Smooth muscle cell (in vitro differentiated cells): ENCODE results near the gene MIS18BP1. TPM values are rescaled to one million over a fixed set of nuclear protein-coding genes. Genes with fewer than 3 reads are reported as not detected.
"Not testable (repeated sequence)": the region's sequence is repeated elsewhere in the genome, so short reads cannot be mapped to it uniquely, and the experiment has no call there.

ENCODE experiments used
- DNase-seq: peaks from one replicate; lab custom pipeline; 2025; ENCODE audit not compliant: unreplicated experiment; lab: John Stamatoyannopoulos, UW
- H2AFZ ChIP-seq: fragments of 200-600 bp; sonication (generic); 2 replicates; pipeline ENCODE4 v1.6.0; 2016; ENCODE audit warnings: antibody characterized with exemption, low read depth, mild to moderate bottlenecking
- H3F3A ChIP-seq: fragments of 200-600 bp; sonication (generic); 2 replicates; pipeline ENCODE4 v1.6.0; 2017; ENCODE audit warnings: antibody characterized with exemption, low read depth
- H3K27ac ChIP-seq: fragments of 200-600 bp; sonication (generic); 2 replicates; pipeline ENCODE4 v1.5.1; 2016; ENCODE audit warnings: low read depth, mild to moderate bottlenecking
- H3K27me3 ChIP-seq: fragments of 200-600 bp; sonication (generic); 2 replicates; pipeline ENCODE4 v1.6.1; 2016; ENCODE audit warnings: low read depth, mild to moderate bottlenecking
- H3K36me3 ChIP-seq: fragments of 200-600 bp; sonication (generic); 2 replicates; pipeline ENCODE4 v1.5.1; 2016; ENCODE audit warnings: low read depth
- H3K4me1 ChIP-seq: fragments of 200-600 bp; sonication (generic); 2 replicates; pipeline ENCODE4 v1.5.1; 2016; ENCODE audit warnings: low read depth
- H3K4me2 ChIP-seq: fragments of 200-600 bp; sonication (generic); 2 replicates; pipeline ENCODE4 v1.6.0; 2016; ENCODE audit warnings: mild to moderate bottlenecking
- H3K4me3 ChIP-seq: fragments of 200-600 bp; sonication (generic); 2 replicates; pipeline ENCODE4 v1.5.1; 2016; ENCODE audit warnings: mild to moderate bottlenecking
- H3K79me2 ChIP-seq: fragments of 200-600 bp; sonication (generic); 2 replicates; pipeline ENCODE4 v1.6.0; 2016; ENCODE audit warnings: low read depth, mild to moderate bottlenecking
- H3K9ac ChIP-seq: fragments of 200-600 bp; sonication (generic); 2 replicates; pipeline ENCODE4 v1.6.0; 2016; ENCODE audit warnings: low read depth
- H3K9me3 ChIP-seq: fragments of 200-600 bp; sonication (generic); replicated peaks from 2 replicates; pipeline ENCODE4 v1.5.1; 2016; ENCODE audit warnings: low read depth
- H4K20me1 ChIP-seq: fragments of 200-600 bp; sonication (generic); 2 replicates; pipeline ENCODE4 v1.6.0; 2016; ENCODE audit warnings: low read depth
- WGBS: methylation state at CpG from one replicate; pipeline ENCODE4 v1.1.7; 2016; ENCODE audit warnings: low lambda C conversion rate; 5-methylcytosine and 5-hydroxymethylcytosine counted together
- polyA plus RNA-seq: library from polyadenylated mRNA; unstranded; fragments of >200 nt; fragmentation: Nextera tagmentation; extraction: Ambion mirVana; gene quantifications from 2 replicates; pipeline ENCODE4 v1.2.1, GENCODE V29; 2016
- total RNA-seq: library from RNA; depleted of rRNA; stranded (reverse); fragments of >200 nt; gene quantifications from 2 replicates; pipeline ENCODE4 v1.2.3, GENCODE V29; 2014
- TF ChIP-seq, protein P1 (sequence below): fragments of 200-600 bp; sonication (generic); IDR thresholded peaks from 2 replicates; pipeline ENCODE4 v1.5.1; 2017; ENCODE audit warnings: borderline replicate concordance, mild to moderate bottlenecking, antibody characterized with exemption; ENCODE audit not compliant: insufficient read depth, poor library complexity, severe bottlenecking

Gene MIS18BP1
- total and polyA plus RNA-seq, 2 experiments from 2014 or later = 8.9 to 15.4 TPM

DNA sequence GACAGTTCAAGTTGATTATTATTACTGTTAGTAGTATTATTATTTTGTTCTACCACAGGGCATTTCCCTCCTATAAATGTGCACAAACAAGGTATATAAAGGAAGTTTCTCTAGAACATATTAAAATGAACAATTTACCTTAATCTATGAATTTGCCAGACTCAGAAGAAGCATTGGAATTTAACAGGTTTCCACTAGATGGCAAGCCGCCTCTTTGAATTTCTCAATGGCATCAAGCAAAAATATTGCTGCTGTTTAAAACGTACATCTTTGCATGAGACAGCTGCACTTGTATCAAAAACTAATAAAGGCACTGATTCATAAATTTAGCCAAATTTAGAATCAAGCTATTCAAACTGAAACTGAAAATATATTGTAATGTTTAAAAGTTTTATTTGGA, 34.6 kb upstream of the MIS18BP1 start:
- Histone ChIP-seq H3K4me2 (no peak overlapping the region), H3K36me3 (no peaks in the 10 kb centered on the region), H3K27ac (no peak overlapping the region), H3K9me3 (no peaks in the 10 kb centered on the region), H3F3A (no peaks in the 10 kb centered on the region), H3K27me3 (no peaks in the 10 kb centered on the region), H3K79me2 (no peaks in the 10 kb centered on the region), H2AFZ (no peak overlapping the region), H4K20me1 (no peaks in the 10 kb centered on the region), H3K9ac (no peak overlapping the region), H3K4me1 (no peaks in the 10 kb centered on the region), H3K4me3 (no peak overlapping the region)
- TF ChIP-seq, protein P1, sequence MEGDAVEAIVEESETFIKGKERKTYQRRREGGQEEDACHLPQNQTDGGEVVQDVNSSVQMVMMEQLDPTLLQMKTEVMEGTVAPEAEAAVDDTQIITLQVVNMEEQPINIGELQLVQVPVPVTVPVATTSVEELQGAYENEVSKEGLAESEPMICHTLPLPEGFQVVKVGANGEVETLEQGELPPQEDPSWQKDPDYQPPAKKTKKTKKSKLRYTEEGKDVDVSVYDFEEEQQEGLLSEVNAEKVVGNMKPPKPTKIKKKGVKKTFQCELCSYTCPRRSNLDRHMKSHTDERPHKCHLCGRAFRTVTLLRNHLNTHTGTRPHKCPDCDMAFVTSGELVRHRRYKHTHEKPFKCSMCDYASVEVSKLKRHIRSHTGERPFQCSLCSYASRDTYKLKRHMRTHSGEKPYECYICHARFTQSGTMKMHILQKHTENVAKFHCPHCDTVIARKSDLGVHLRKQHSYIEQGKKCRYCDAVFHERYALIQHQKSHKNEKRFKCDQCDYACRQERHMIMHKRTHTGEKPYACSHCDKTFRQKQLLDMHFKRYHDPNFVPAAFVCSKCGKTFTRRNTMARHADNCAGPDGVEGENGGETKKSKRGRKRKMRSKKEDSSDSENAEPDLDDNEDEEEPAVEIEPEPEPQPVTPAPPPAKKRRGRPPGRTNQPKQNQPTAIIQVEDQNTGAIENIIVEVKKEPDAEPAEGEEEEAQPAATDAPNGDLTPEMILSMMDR = no peak
- WGBS = 81% methylated on average over 2 of the region's 2 CpGs
- DNase-seq = no peak

DNA sequence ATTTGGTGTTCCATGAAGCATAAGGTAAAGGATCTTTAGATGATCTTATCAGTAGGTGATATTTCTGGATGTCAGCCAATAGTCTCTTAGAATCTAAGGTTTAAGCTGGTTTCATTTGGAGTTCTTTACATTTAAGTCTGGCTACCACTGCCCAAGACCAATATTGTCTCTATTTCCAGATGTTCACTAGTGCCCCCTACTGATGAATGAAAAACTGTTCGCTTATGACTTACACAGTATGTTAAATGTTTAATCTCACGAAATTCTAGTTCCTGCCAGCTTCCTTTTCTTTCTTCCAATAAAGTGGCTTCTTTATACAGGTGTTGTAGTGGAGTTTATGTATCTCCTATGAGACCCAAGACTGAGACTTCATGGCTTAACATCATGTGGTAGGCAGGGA, 31.8 kb upstream of the MIS18BP1 start:
- Histone ChIP-seq H3K4me2 (no peak overlapping the region), H3K27ac (no peak overlapping the region), H3K9me3 (no peaks in the 10 kb centered on the region), H3K36me3 (no peaks in the 10 kb centered on the region), H3K9ac (no peak overlapping the region), H3K4me3 (no peak overlapping the region), H3K79me2 (no peaks in the 10 kb centered on the region), H3K27me3 (no peaks in the 10 kb centered on the region), H2AFZ (no peak overlapping the region), H3F3A (no peaks in the 10 kb centered on the region), H3K4me1 (no peaks in the 10 kb centered on the region), H4K20me1 (no peaks in the 10 kb centered on the region)
- TF ChIP-seq, protein P1 = no peak
- WGBS = 85% methylated on average over 2 of the region's 2 CpGs
- DNase-seq = no peak

DNA sequence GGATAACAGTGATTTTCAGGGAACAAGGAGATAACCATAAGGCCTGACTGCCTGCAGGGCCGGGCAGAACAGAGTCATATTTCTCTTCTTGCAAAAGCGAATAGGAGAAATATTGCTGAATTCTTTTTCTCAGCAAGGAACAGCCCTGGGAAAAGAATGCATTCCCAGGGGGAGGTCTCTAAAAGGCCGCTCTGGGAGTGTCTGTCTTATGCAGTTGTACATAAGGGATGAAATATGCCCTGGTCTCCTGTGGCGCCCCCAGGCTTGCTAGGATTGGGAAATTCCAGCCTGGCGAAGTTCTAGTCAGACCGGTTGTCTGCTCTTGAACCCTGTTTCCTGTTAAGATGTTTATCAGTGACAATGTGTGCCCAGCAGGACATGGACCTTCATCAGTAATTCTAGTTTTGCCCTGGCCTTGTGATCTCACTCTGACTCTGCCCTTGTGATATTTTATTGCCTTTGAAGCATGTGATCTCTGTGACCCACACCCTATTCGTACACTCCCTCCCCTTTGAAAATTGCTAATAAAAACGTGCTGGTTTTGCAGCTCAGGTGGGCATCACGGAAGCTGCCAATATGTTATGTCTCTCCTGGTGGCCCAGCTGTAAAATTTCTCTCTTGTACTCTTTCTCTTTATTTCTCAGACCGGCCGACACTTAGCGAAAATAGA, 28.9 kb upstream of the MIS18BP1 start:
- H3K27me3 ChIP-seq, H3K36me3 ChIP-seq, H3K9ac ChIP-seq, H3K4me1 ChIP-seq, H3K27ac ChIP-seq, H3K79me2 ChIP-seq, DNase-seq, H4K20me1 ChIP-seq, H2AFZ ChIP-seq, H3K4me3 ChIP-seq, H3F3A ChIP-seq, H3K4me2 ChIP-seq, H3K9me3 ChIP-seq: not testable (repeated sequence)
- 95% methylated on average over 12 of the region's 12 CpGs for WGBS

DNA sequence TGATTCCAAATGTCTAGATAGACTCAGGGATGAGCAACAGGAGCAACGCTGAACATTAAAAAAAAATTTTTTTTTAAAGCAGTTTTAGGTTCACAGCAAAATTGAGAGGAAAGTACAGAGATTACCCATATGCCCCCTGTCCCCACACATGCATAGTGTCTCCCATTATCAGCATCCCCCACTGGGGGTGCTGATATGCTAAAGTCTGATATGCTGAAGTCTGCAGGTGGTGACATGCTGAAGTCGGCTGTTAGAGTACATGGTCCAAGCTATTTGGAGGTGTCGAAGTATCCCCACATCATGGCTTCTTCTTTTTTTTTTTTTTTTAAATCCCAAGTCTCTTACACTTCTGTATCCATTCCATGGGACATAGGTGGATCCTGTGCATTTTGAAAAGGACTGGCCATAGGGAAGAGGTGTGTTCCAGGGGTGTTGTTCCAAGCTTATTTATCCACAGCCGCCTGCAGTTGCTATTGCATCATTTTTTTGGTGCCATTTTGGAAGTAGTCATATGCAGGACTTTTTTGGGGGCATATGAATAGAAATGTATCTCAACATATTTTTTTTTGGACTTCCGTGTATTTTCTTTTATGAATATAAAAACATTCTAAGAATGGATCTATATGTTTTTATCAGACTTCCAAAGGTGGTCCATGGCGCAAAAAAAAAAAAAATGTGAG, 19.0 kb upstream of the MIS18BP1 start:
- H3K4me3 ChIP-seq = no peak overlapping the region
- H2AFZ ChIP-seq = no peak overlapping the region
- H3K9ac ChIP-seq = no peak overlapping the region
- no peak overlapping the region for H3K27ac ChIP-seq
- H3K27me3 ChIP-seq = no peaks in the 10 kb centered on the region
- no peaks in the 10 kb centered on the region for H3K79me2 ChIP-seq
- no peaks in the 10 kb centered on the region for H4K20me1 ChIP-seq
- TF ChIP-seq, protein P1 = no peak
- no peaks in the 10 kb centered on the region for H3K4me1 ChIP-seq
- H3F3A ChIP-seq = no peaks in the 10 kb centered on the region
- no peaks in the 10 kb centered on the region for H3K36me3 ChIP-seq
- no peak for DNase-seq
- WGBS = 95% methylated on average over 6 of the region's 6 CpGs
- H3K4me2 ChIP-seq = no peak overlapping the region
- H3K9me3 ChIP-seq = no peaks in the 10 kb centered on the region
